ENCODE measurements around the gene GPR42.
A peak's percentile ranks its signal among the peaks of the same experiment; 100 is the strongest.
"Not testable (repeated sequence)": the region's sequence is repeated elsewhere in the genome, so short reads cannot be mapped to it uniquely, and the experiment has no call there.

GPR42 gene

GRCh38 chr19:35347171-35347929 is 23.5 kb upstream of the GPR42 start, which contains the start of gene FFAR1:
Gene FFAR1, plus strand, starts transcription at chr19:35347902. Its CDS starts 3,650 bp downstream, at chr19:35351552.
- DNase-seq: no peak

GRCh38 chr19:35347930-35348298 is 23.0 kb upstream of the GPR42 start:
- DNase-seq: no peak

GRCh38 chr19:35348911-35349611 is 21.8 kb upstream of the GPR42 start:
- DNase-seq: no peak

- no peak for DNase-seq
These were observed 21.0 kb upstream of the GPR42 start for GRCh38 chr19:35349614-35350521.

GRCh38 chr19:35350591-35350990 is 20.3 kb upstream of the GPR42 start:
- DNase-seq: no peak

- no peak for DNase-seq
These were observed 19.3 kb upstream of the GPR42 start for GRCh38 chr19:35351411-35352176.

- DNase-seq: no peak
These were observed 18.8 kb upstream of the GPR42 start for GRCh38 chr19:35352177-35352447.

- DNase-seq: peak; percentile 68
These were observed 18.2 kb upstream of the GPR42 start for GRCh38 chr19:35352448-35353304.

GRCh38 chr19:35353635-35354034 is 17.2 kb upstream of the GPR42 start:
- DNase-seq: no peak

GRCh38 chr19:35354898-35355297 is 16.0 kb upstream of the GPR42 start:
- no peak for DNase-seq

GRCh38 chr19:35355791-35356460 is 14.9 kb upstream of the GPR42 start:
- no peak for DNase-seq

GRCh38 chr19:35357867-35358573 is 12.8 kb upstream of the GPR42 start, which contains the start of gene FFAR3:
Gene FFAR3, plus strand, starts transcription at chr19:35358460. Its CDS starts 431 bp downstream, at chr19:35358891.
- DNase-seq: peak; percentile 14

GRCh38 chr19:35358834-35359233 is 12.0 kb upstream of the GPR42 start:
- not testable (repeated sequence) for DNase-seq

- not testable (repeated sequence) for DNase-seq
These were observed 11.5 kb upstream of the GPR42 start for GRCh38 chr19:35359395-35359794.

- not testable (repeated sequence) for DNase-seq
These were observed 10.8 kb upstream of the GPR42 start for GRCh38 chr19:35360081-35360480.

- no peak for DNase-seq
These were observed 9.9 kb upstream of the GPR42 start for GRCh38 chr19:35360880-35361420.

- DNase-seq: no peak
These were observed 8.4 kb upstream of the GPR42 start for GRCh38 chr19:35362261-35363000.

- no peak for DNase-seq
These were observed 7.8 kb upstream of the GPR42 start for GRCh38 chr19:35363001-35363590.

All from EL (cell line).